Measurements from ENCODE around the gene RSL1D1. TPM values are rescaled to one million over a fixed set of nuclear protein-coding genes. Genes with fewer than 3 reads are reported as not detected.

Gene RSL1D1
- total and polyA plus RNA-seq, 9 of the 15 experiments (the other 6 are each of a cell fraction or from before 2014, with no cell fraction given) = 259 to 753 (median 373) TPM

- CTCF ChIA-PET (ENCODE audit: low intra/inter-chr PET ratio) = no interaction called here
- Histone ChIP-seq H3K9me3 (replicated peaks; ENCODE audit: control insufficient read depth, insufficient read depth, low read depth, low read length) (no peaks in the 10 kb centered on the region), H3K79me2 (ENCODE audit: control insufficient read depth, insufficient read depth, low read length) (peaks cover 95% of the 10 kb centered on the region), H3K9me1 (ENCODE audit: control insufficient read depth, insufficient read depth, low read length) (peaks cover 9% of the 10 kb centered on the region), H3K27me3 (ENCODE audit: control insufficient read depth in 2 of 2, insufficient read depth in 2 of 2, low read length in 2 of 2) (no peaks in the 10 kb centered on the region), H3K4me2 (ENCODE audit: insufficient read depth, low read length) (no peak overlapping the region), H3K36me3 (ENCODE audit: control insufficient read depth, insufficient read depth, low read length) (peaks cover 43% of the 10 kb centered on the region), H2AFZ (ENCODE audit: low read depth, low read length) (no peak overlapping the region), H4K20me1 (replicated peaks; ENCODE audit: control insufficient read depth, insufficient read depth, low read length) (peaks cover 21% of the 10 kb centered on the region), H3K27ac (ENCODE audit: extremely low read depth, low read depth, low read length) (no peak overlapping the region), H3K9ac (ENCODE audit: insufficient read depth in 1 of 2, low read depth in 2 of 2, low read length in 2 of 2) (no peak overlapping the region), H3K4me3 (no peak overlapping the region), H3K4me1 (replicated peaks in 1 of 2; ENCODE audit: control insufficient read depth in 2 of 2, insufficient read depth in 2 of 2, low read length in 2 of 2) (peaks cover 24 to 27% of the 10 kb centered on the region in 2 experiments)
- no peak for FAIRE-seq
- no peak for TF ChIP-seq VEZF1 (CRISPR knock-in tag; IDR thresholded peaks at IDR 0.05)
- no peak for TF ChIP-seq MCM7 (IDR thresholded peaks at IDR 0.05)
- no peak for TF ChIP-seq NR2F6 (CRISPR knock-in tag; IDR thresholded peaks at IDR 0.05)
- TF ChIP-seq ZNF644 (tag; IDR thresholded peaks at IDR 0.05; ENCODE audit: low read depth) = no peak
- TF ChIP-seq FOXJ3 (CRISPR knock-in tag; IDR thresholded peaks at IDR 0.05) = no peak
- TF ChIP-seq NR0B1 (IDR thresholded peaks at IDR 0.05; ENCODE audit: partially characterized antibody) = no peak
- no peak for TF ChIP-seq MIER1 (IDR thresholded peaks at IDR 0.05; ENCODE audit: low read depth)
- no peak for TF ChIP-seq ZNF764 (CRISPR knock-in tag; IDR thresholded peaks at IDR 0.05; ENCODE audit: low read depth)
- BruUV-seq (replicated peaks) = no TSS peak
- ATAC-seq = no peak
- intact Hi-C loops (cut with micrococcal nuclease) (no loop called here), in situ Hi-C loops (cut with MboI) (no loop called here)
- DNase-seq (ENCODE audit: extremely low read depth in 1 of 4, low spot score in 3 of 4) = no peak
- POLR2A ChIA-PET = interaction anchor here (1.3 to 4.0 kb wide), 2 partner anchors 11 to 22 kb away, joined by 5 to 18 read pairs; no protein-coding TSS in a partner anchor
- WGBS (ENCODE audit: insufficient coverage, low coverage, missing lambda C conversion rate) = 87% methylated on average over 7 of the region's 7 CpGs
These were observed 58.7 kb downstream of the RSL1D1 start for GRCh38 chr16:11792410-11793241.

Measured in K562 (cell line).